PC-9 (cell line): ENCODE data around the gene CYBC1.

Experiments
- EZH2 ChIP-seq: fragments of 200-600 bp; sonication (generic); IDR thresholded peaks from 2 replicates; pipeline ENCODE4 v1.8.0; 2017; ENCODE audit warnings: antibody characterized with exemption, low read depth
- TF ChIP-seq, protein P1 (sequence below): fragments of 200-600 bp; sonication (generic); conservative IDR thresholded peaks from 2 replicates; pipeline ENCODE4 v1.6.1; 2017; ENCODE audit warnings: mixed run types, antibody characterized with exemption, mild to moderate bottlenecking, moderate library complexity

DNA sequence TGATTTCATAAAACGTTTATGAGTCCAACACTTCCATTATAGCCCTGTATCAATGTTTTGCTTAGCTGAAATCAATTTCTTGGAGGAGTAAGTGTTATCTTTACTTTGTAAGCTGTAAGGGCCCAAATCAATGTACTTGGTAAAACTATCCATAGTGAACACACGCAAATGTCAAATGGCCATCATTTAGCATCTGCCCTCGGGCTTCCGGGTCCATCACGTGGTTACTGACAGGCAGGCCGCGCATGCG lies 7.3 kb upstream of the CYBC1 start:
- TF ChIP-seq, protein P1, sequence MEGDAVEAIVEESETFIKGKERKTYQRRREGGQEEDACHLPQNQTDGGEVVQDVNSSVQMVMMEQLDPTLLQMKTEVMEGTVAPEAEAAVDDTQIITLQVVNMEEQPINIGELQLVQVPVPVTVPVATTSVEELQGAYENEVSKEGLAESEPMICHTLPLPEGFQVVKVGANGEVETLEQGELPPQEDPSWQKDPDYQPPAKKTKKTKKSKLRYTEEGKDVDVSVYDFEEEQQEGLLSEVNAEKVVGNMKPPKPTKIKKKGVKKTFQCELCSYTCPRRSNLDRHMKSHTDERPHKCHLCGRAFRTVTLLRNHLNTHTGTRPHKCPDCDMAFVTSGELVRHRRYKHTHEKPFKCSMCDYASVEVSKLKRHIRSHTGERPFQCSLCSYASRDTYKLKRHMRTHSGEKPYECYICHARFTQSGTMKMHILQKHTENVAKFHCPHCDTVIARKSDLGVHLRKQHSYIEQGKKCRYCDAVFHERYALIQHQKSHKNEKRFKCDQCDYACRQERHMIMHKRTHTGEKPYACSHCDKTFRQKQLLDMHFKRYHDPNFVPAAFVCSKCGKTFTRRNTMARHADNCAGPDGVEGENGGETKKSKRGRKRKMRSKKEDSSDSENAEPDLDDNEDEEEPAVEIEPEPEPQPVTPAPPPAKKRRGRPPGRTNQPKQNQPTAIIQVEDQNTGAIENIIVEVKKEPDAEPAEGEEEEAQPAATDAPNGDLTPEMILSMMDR, result no peak
- TF ChIP-seq EZH2, result no peak
